Epithelial cell of proximal tubule (primary cell): ENCODE results near the gene ST7. TPM values are rescaled to one million over a fixed set of nuclear protein-coding genes. Genes with fewer than 3 reads are reported as not detected.

Experiments used
- DNase-seq: peaks from one replicate; pipeline ENCODE4 v3.0.0-alpha.2; 2011; ENCODE audit warnings: low read depth
- H3K4me3 ChIP-seq: 2 replicates; pipeline ENCODE4 v1.5.1; 2011; ENCODE audit warnings: low read depth, mild to moderate bottlenecking, low read length
- total RNA-seq: library from RNA; depleted of rRNA; stranded (reverse); fragments of >200 nt; gene quantifications from 2 replicates; pipeline ENCODE4 v1.2.3, GENCODE V29; 2015
- TF ChIP-seq, protein P1 (sequence below): conservative IDR thresholded peaks from 2 replicates; pipeline ENCODE4 v1.5.1; 2012; ENCODE audit warnings: low read depth, mild to moderate bottlenecking, low read length

The ST7 gene
- total RNA-seq, 1 donor from 2014 or later, result 19.4 TPM

GRCh38 chr7:117019786-117020590 lies 66.7 kb downstream of the ST7 start:
- peak overlapping the region; percentile 36 for H3K4me3 ChIP-seq
- TF ChIP-seq, protein P1, sequence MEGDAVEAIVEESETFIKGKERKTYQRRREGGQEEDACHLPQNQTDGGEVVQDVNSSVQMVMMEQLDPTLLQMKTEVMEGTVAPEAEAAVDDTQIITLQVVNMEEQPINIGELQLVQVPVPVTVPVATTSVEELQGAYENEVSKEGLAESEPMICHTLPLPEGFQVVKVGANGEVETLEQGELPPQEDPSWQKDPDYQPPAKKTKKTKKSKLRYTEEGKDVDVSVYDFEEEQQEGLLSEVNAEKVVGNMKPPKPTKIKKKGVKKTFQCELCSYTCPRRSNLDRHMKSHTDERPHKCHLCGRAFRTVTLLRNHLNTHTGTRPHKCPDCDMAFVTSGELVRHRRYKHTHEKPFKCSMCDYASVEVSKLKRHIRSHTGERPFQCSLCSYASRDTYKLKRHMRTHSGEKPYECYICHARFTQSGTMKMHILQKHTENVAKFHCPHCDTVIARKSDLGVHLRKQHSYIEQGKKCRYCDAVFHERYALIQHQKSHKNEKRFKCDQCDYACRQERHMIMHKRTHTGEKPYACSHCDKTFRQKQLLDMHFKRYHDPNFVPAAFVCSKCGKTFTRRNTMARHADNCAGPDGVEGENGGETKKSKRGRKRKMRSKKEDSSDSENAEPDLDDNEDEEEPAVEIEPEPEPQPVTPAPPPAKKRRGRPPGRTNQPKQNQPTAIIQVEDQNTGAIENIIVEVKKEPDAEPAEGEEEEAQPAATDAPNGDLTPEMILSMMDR, result no peak
- peak; percentile 59 for DNase-seq

GRCh38 chr7:117020591-117020973 lies 67.3 kb downstream of the ST7 start:
- peak; percentile 10 for DNase-seq
- H3K4me3 ChIP-seq, result no peak overlapping the region

GRCh38 chr7:117021366-117021765 lies 68.1 kb downstream of the ST7 start:
- TF ChIP-seq, protein P1, result no peak
- no peak for DNase-seq
- no peak overlapping the region for H3K4me3 ChIP-seq

More at GRCh38 chr7:117020591-117020973, 67.3 kb downstream of the ST7 start:
- TF ChIP-seq, protein P1, result no peak

- H3K4me3 ChIP-seq, result no peak overlapping the region
- TF ChIP-seq, protein P1, result no peak
- DNase-seq, result no peak
Observed at GRCh38 chr7:117021986-117022385, 68.7 kb downstream of the ST7 start.

- DNase-seq, result no peak
- TF ChIP-seq, protein P1, result no peak
- H3K4me3 ChIP-seq, result no peak overlapping the region
Observed at GRCh38 chr7:117023325-117023854, 70.1 kb downstream of the ST7 start.

GRCh38 chr7:117024811-117025210 lies 71.5 kb downstream of the ST7 start:
- TF ChIP-seq, protein P1, result no peak
- no peak for DNase-seq
- no peak overlapping the region for H3K4me3 ChIP-seq
